T-helper 2 cell treated with Interferon-gamma antibody and Interleukin-4, amounts not matched to agents 5 μg/mL and 100 μg/mL, for 36 hours (primary cell): ENCODE data around the gene OCRL.

Experiments
- DNase-seq: peaks from one replicate; pipeline ENCODE4 v3.0.0; 2021; ENCODE audit warnings: low spot score
- H3K27ac Mint-ChIP-seq: one replicate; pipeline ENCODE4 v1.8.0; 2021; ENCODE audit warnings: mild to moderate bottlenecking, mixed read lengths
- H3K27me3 Mint-ChIP-seq: one replicate; pipeline ENCODE4 v1.8.0; 2021; ENCODE audit warnings: low read depth, mixed read lengths
- H3K36me3 Mint-ChIP-seq: one replicate; pipeline ENCODE4 v1.8.0; 2021; ENCODE audit warnings: low read depth, mixed read lengths
- H3K4me1 Mint-ChIP-seq: one replicate; pipeline ENCODE4 v1.8.0; 2021; ENCODE audit warnings: low read depth, mixed read lengths
- H3K4me3 Mint-ChIP-seq: one replicate; pipeline ENCODE4 v1.8.0; 2022; ENCODE audit warnings: mild to moderate bottlenecking, moderate library complexity, mixed read lengths
- H3K9me3 Mint-ChIP-seq: one replicate; pipeline ENCODE4 v1.8.0; 2021; ENCODE audit warnings: mixed read lengths

Gene OCRL

DNA sequence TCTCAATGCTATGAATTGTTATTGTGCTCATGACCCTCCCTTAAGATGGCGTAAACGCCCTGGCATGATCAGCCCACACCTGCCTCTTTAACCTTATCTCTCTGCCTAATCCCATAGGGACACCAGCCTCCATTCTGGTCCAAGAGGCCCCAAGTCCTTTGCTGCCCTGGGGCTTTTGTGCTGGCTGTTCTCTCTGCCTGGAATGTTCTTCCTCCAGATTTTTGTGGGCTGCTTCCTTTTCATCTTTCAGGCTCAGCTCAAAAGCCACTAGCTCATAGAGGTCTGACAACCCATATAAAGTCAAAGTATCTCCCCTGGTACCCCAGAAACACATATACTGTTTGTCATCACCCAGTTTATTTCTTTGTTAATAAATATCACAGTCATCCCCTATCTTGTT lies 72.3 kb downstream of the OCRL start:
- no peak for DNase-seq
- H3K4me3 Mint-ChIP-seq = no peak overlapping the region
- no peaks in the 10 kb centered on the region for H3K27me3 Mint-ChIP-seq
- H3K27ac Mint-ChIP-seq = no peak overlapping the region
- H3K36me3 Mint-ChIP-seq = no peaks in the 10 kb centered on the region
- H3K9me3 Mint-ChIP-seq = no peaks in the 10 kb centered on the region
- peaks cover 8% of the 10 kb centered on the region for H3K4me1 Mint-ChIP-seq

DNA sequence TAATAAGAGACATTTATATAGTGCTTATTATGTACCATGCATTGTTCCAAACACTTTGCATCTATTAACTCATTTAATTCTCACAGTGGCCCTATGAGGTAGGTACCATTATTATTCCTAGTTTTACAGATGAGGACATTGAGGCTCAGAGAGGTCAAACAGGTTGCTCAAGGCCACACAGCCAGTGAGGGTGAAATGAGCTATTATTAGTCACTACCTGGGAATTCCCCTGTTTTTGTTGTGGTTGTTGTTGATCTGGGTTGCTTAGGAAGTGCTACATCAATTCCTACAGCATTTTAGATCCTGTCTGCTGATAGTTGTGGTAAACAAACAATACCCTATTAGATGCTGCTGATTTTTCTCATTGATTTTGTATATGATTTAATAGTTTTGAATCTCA lies 73.5 kb downstream of the OCRL start:
- no peak for DNase-seq
- no peaks in the 10 kb centered on the region for H3K9me3 Mint-ChIP-seq
- H3K4me3 Mint-ChIP-seq = no peak overlapping the region
- H3K27ac Mint-ChIP-seq = no peak overlapping the region
- H3K36me3 Mint-ChIP-seq = no peaks in the 10 kb centered on the region
- peaks cover 8% of the 10 kb centered on the region for H3K4me1 Mint-ChIP-seq
- H3K27me3 Mint-ChIP-seq = no peaks in the 10 kb centered on the region

DNA sequence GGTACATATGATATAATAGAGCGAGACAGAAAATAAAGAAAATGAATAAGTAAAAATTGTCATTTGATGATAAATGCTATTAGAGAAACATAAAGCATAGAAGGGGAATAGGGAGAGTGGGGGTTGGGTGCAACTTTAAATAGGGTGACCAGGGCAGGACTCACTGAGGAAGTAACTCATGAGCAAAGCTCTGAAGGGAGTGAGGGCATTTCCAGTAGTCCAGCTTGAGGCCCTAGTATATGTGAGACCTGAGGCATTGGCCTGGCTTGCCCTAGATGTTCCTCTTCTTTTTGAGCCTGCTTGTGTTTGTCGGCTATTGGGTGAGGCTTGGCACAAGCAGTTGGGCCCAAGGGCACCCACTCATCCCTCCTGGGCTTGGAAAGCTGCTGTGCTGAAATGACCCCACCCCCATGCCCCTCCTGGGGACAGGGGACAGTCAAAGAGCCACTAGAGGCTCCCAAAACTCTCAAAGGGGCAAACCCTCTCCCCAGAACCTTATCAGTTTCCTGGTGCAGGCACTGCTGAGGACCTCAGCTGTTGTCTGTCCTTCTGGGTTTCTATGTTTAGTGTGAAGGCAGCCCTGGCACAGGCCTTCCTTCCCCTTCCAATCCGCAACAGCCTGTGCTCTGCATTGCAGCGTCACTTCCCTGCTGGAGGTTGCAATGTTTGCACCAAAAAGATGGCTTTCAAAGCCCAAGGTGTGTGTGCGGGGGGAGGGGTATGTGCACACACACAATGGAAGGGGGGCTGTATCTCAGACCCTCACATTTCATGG lies 74.6 kb downstream of the OCRL start:
- Mint-ChIP-seq H3K4me3 (no peak overlapping the region), H3K4me1 (peaks cover 8% of the 10 kb centered on the region), H3K27me3 (no peaks in the 10 kb centered on the region), H3K27ac (no peak overlapping the region), H3K9me3 (no peaks in the 10 kb centered on the region), H3K36me3 (no peaks in the 10 kb centered on the region)
- no peak for DNase-seq

DNA sequence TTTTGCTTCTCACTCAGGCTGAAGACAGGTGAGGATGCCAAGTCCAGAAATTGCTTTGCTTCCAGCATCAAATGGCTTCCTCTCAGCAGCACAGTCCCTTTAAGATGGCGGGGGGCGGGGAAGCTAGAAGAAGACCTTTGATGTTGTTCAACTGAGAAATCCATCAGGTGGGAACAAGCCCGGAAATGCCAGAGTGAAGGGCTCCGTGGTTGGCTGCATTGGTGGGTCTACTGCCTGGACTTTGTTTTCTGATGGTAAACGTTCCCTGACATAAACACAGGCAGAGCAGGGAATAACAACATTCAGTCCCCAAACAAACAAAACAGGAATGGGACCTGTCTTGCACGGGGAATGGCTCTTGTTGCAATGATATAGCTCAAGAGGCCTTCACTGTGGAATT lies 77.4 kb downstream of the OCRL start:
- no peak overlapping the region for H3K27ac Mint-ChIP-seq
- no peak overlapping the region for H3K4me3 Mint-ChIP-seq
- DNase-seq = no peak
- H3K27me3 Mint-ChIP-seq = no peaks in the 10 kb centered on the region
- no peaks in the 10 kb centered on the region for H3K9me3 Mint-ChIP-seq
- H3K36me3 Mint-ChIP-seq = no peaks in the 10 kb centered on the region
- peaks cover 8% of the 10 kb centered on the region for H3K4me1 Mint-ChIP-seq

DNA sequence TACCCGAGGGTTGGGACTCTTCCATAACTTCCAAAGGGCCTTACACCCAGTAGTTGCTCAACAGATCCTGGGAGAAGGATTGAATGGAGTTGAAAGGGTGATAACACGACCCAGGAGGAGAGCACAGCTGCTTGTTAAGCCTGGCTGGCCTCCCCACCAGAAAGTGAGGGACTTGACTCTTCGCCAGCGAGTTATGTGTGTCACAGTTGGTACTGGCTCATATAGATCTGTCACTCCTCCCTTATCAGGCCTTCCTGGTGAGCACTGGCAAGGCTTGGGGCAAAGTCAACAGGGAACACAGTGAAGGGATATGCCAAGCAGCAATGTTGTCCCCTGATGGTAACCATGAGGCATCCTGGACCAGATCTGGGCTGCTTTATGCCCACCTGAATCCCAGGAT lies 78.9 kb downstream of the OCRL start:
- no peak for DNase-seq
- no peak overlapping the region for H3K27ac Mint-ChIP-seq
- no peaks in the 10 kb centered on the region for H3K27me3 Mint-ChIP-seq

DNA sequence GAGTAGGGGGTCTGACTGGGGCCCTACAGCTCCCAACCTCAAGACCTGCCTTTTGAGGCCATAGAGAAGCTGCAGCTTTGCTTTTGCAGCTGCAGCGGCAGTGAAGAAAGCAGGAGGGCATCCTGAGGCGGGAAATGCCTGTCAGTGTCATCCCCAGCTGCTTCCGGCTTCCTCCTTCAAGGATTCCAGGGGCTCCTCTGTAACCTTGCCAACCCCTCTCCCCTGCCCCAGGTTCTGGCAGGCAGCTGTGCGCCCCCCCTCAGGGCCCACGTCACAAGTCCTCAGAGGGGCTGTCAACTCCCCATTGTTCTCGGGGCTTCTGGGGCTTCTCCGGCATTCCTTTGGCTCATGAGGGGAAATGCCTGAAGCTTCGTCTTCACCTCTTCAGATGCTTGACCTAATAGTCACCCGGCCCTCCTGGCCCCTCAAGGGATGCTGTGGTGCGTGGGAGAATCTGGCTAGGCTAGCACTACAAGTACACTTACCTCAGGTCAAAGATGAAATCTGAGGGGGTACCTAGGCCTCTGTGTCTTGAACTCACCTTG lies 82.8 kb downstream of the OCRL start:
- no peak overlapping the region for H3K27ac Mint-ChIP-seq
- no peak for DNase-seq
- no peaks in the 10 kb centered on the region for H3K36me3 Mint-ChIP-seq
- H3K27me3 Mint-ChIP-seq = no peaks in the 10 kb centered on the region
- H3K4me1 Mint-ChIP-seq = peaks cover 17% of the 10 kb centered on the region
- H3K9me3 Mint-ChIP-seq = no peaks in the 10 kb centered on the region
- no peak overlapping the region for H3K4me3 Mint-ChIP-seq

More for the DNA sequence above, 78.9 kb downstream of the OCRL start:
- Mint-ChIP-seq H3K4me1 (peaks cover 8% of the 10 kb centered on the region), H3K36me3 (no peaks in the 10 kb centered on the region), H3K9me3 (no peaks in the 10 kb centered on the region), H3K4me3 (no peak overlapping the region)

DNA sequence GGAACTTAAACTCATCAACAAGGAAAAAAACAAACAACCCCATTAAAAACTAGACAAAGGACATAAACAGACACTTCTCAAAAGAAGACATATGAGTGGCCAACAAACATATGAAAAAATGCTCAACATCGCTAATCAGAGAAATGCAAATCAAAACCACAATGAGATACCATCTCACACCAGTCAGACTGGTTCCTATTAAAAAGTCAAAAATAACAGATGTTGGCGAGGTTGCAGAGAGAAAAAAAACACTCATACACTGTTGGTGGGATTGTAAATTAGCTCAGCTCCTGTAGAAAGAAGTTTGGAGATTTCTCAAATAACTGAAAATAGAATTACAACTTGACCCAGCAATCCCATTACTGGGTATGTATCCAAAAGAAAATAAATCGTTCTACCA lies 86.0 kb downstream of the OCRL start:
- Mint-ChIP-seq H3K4me1 (peaks cover 17% of the 10 kb centered on the region), H3K27me3 (no peaks in the 10 kb centered on the region), H3K4me3 (no peak overlapping the region), H3K9me3 (no peaks in the 10 kb centered on the region), H3K36me3 (no peaks in the 10 kb centered on the region), H3K27ac (no peak overlapping the region)
- DNase-seq = no peak

DNA sequence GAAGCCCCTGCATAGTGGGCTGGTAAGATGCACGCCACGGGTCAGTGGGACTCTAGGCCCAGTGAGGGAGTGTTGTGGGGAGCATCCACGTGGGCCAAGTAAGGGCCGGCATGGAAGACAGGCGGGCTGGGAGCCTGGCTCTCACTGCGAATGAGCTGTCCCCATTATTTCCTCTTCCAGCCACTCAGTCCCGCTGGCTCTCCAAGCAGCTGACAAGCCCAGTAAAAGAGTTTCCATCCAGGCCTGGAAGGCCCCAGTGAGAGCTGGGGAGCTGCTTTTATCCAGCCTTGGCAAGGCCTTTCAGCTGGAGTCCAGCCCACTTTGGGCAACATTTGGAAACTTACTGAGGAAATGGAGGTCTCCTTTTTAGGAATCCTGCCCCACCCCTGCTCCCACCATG lies 89.8 kb downstream of the OCRL start:
- Mint-ChIP-seq H3K27ac (no peak overlapping the region), H3K36me3 (no peaks in the 10 kb centered on the region)
- DNase-seq = no peak

DNA sequence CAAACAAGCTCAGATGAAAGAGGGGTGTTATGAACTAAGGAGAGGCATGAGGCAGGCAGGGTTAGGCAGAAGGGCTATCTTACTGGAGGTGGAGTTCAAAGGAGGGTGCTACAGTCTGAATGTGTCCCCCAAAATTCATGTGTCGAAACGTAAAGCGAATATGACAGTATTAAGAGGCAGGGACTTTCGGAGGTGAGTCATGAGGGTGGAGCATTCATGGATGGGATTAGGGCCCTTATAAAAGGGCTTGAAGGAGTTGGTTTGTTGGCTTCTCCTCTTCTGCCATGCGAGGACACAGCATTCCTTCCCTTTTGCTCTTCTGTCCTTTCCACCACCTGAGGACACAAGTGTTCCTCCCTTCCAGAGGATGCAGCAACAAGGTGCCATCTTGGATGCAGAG lies 91.8 kb downstream of the OCRL start:
- H3K27me3 Mint-ChIP-seq = no peaks in the 10 kb centered on the region
- H3K4me3 Mint-ChIP-seq = no peak overlapping the region
- H3K4me1 Mint-ChIP-seq = no peaks in the 10 kb centered on the region
- no peaks in the 10 kb centered on the region for H3K36me3 Mint-ChIP-seq
- DNase-seq = no peak
- H3K27ac Mint-ChIP-seq = no peak overlapping the region
- H3K9me3 Mint-ChIP-seq = no peaks in the 10 kb centered on the region

More for the DNA sequence above, 89.8 kb downstream of the OCRL start:
- Mint-ChIP-seq H3K9me3 (no peaks in the 10 kb centered on the region), H3K27me3 (no peaks in the 10 kb centered on the region), H3K4me3 (no peak overlapping the region), H3K4me1 (peaks cover 12% of the 10 kb centered on the region)

DNA sequence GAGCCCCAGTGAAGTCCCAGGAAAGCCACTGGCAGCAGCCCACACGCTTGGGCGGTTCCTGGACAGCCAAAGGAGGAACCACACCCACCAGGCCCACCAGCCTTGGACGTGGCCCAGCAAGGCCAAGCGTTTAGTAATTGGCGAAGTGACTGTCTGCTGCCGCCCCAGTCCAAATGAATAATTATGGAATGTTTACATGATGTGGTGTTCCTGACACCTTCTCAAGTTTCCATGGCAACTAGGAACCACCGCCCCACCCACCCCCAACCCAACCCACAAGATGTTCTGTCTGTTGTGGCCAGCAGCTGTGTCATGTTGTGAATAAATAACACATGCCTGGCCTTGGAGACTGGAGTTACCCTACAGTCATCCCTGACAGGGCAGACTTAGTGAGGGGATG lies 92.4 kb downstream of the OCRL start:
- Mint-ChIP-seq H3K9me3 (no peaks in the 10 kb centered on the region), H3K36me3 (no peaks in the 10 kb centered on the region), H3K4me3 (no peak overlapping the region), H3K4me1 (peaks cover under 1% of the 10 kb centered on the region), H3K27ac (no peak overlapping the region), H3K27me3 (no peaks in the 10 kb centered on the region)
- no peak for DNase-seq

DNA sequence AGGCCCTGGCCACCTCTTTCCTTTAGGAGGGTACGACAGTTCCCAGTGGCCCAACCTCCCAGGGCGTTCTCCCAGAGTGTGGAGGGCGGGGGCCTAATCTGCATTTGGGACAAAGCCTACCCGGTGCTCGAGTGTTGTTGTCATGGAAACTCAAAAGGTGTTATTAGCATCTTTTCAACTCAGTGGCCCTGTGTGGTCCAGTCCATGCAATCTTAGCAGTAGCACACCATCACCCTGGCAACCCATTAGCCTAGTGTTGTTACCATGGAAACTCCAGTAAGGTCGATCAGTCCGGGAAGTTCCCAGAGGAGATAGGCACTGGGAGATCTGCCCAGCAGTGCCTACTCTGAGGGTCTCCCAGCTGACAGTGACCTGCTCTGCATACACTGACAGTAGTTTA lies 94.5 kb downstream of the OCRL start:
- H3K9me3 Mint-ChIP-seq = no peaks in the 10 kb centered on the region
- peaks cover 5% of the 10 kb centered on the region for H3K4me1 Mint-ChIP-seq
- DNase-seq = no peak
- H3K27me3 Mint-ChIP-seq = no peaks in the 10 kb centered on the region
- H3K4me3 Mint-ChIP-seq = no peak overlapping the region
- H3K27ac Mint-ChIP-seq = no peak overlapping the region
- no peaks in the 10 kb centered on the region for H3K36me3 Mint-ChIP-seq

DNA sequence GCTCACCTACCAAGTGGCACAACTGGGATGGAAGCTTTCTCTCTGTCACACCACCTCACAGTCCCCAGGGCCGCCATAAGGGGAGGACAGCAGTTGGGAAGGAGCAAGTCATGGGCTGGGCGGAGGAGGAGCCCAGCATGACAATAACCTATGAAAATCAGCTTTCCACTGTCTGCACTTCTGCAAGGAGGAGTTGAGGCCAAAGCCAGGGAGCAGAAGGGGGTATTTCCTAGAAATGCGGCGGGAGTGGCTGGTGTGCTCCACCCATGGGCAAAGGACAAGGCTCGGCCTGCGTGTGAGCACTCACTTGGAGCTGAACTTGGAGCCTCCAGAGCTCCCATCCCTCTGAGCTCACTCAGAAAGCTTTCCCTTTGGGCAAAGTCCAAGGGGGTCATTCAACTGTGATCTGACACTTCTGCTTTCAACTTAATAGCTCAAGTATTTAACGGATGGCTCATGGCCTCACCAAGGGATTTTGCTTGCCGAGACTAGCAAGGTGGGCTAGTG lies 96.2 kb downstream of the OCRL start:
- no peaks in the 10 kb centered on the region for H3K9me3 Mint-ChIP-seq
- no peak overlapping the region for H3K27ac Mint-ChIP-seq
- H3K4me1 Mint-ChIP-seq = peaks cover 5% of the 10 kb centered on the region
- H3K4me3 Mint-ChIP-seq = no peak overlapping the region
- DNase-seq = no peak
- peaks cover 3% of the 10 kb centered on the region for H3K27me3 Mint-ChIP-seq
- H3K36me3 Mint-ChIP-seq = no peaks in the 10 kb centered on the region

DNA sequence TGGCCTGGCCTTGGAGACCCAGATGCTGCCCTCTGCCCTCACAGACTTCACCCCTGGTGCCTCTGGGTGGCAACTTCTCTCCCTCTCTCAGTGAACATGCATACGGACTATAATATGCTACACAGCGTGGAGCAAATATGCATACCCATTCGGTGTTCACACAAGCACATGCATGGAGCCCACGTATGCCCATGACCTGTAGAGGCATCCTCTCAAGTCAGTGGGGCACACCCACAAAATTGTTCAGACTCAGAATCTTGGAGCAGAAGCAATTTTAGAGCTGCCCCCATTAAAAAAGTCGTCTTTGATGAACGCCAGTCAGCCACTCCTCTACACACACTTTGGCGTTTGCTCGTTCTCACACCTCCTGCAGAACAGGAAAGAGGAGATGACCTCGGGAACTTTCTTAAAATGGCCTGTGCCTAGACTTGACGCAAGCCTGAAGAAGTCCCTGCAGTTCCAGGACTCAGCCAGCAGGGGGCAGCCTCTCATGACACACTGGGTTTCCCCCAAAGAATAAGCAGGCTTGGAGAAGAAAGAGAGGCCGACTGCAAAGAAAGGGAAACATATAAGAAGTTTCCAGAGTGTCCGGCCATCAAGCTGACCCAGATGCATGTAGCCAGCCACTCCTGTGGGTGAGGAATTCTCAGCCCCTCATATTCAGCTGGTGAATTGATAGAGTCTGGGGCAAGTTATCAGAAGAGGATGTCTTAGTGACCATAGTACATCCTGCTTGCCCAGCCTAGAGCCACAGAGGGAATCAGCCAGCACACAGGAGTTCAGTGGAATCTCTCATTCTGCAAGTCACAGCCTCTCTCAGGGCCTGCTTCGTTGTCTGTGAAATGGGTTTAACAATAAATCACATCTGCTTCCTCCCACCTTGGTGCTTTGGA lies 97.4 kb downstream of the OCRL start:
- no peaks in the 10 kb centered on the region for H3K36me3 Mint-ChIP-seq
- peaks cover 3% of the 10 kb centered on the region for H3K27me3 Mint-ChIP-seq

DNA sequence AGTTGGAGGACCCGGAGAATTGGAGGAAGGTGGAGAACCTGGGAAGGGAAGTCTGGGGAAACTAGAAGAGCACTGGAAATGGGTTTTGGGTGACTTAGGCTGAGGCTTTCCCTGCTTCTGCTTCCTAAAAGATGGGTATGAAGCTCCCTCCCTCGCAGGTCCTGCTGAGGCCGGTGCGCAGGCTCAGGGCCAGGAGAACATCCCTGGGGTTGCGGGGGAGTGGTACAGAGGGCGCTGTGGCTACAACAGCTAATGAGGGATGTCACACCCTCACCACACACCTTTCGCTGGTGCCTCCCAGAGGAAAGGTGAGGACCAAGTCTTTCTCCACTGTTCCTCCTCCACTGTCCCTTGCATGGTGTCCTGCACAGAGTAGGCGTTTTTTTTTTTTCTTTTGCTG lies 98.9 kb downstream of the OCRL start:
- Mint-ChIP-seq H3K36me3 (no peaks in the 10 kb centered on the region), H3K27me3 (peaks cover 3% of the 10 kb centered on the region), H3K27ac (no peak overlapping the region), H3K9me3 (no peaks in the 10 kb centered on the region), H3K4me1 (peaks cover 5% of the 10 kb centered on the region), H3K4me3 (no peak overlapping the region)
- no peak for DNase-seq

More for the DNA sequence above, 97.4 kb downstream of the OCRL start:
- peak; percentile 47 for DNase-seq
- Mint-ChIP-seq H3K4me1 (peaks cover 5% of the 10 kb centered on the region), H3K4me3 (no peak overlapping the region), H3K9me3 (no peaks in the 10 kb centered on the region), H3K27ac (no peak overlapping the region)
